Smooth muscle cell (in vitro differentiated cells): Measurements from ENCODE around the gene NYAP2. TPM values are rescaled to one million over a fixed set of nuclear protein-coding genes. Genes with fewer than 3 reads are reported as not detected.

Experiments used
- DNase-seq: peaks from one replicate; lab custom pipeline; 2025; ENCODE audit not compliant: unreplicated experiment; lab: John Stamatoyannopoulos, UW
- H2AFZ ChIP-seq: fragments of 200-600 bp; sonication (generic); 2 replicates; pipeline ENCODE4 v1.6.0; 2016; ENCODE audit warnings: antibody characterized with exemption, low read depth, mild to moderate bottlenecking
- H3F3A ChIP-seq: fragments of 200-600 bp; sonication (generic); 2 replicates; pipeline ENCODE4 v1.6.0; 2017; ENCODE audit warnings: antibody characterized with exemption, low read depth
- H3K27ac ChIP-seq: fragments of 200-600 bp; sonication (generic); 2 replicates; pipeline ENCODE4 v1.5.1; 2016; ENCODE audit warnings: low read depth, mild to moderate bottlenecking
- H3K27me3 ChIP-seq: fragments of 200-600 bp; sonication (generic); 2 replicates; pipeline ENCODE4 v1.6.1; 2016; ENCODE audit warnings: low read depth, mild to moderate bottlenecking
- H3K36me3 ChIP-seq: fragments of 200-600 bp; sonication (generic); 2 replicates; pipeline ENCODE4 v1.5.1; 2016; ENCODE audit warnings: low read depth
- H3K4me1 ChIP-seq: fragments of 200-600 bp; sonication (generic); 2 replicates; pipeline ENCODE4 v1.5.1; 2016; ENCODE audit warnings: low read depth
- H3K4me2 ChIP-seq: fragments of 200-600 bp; sonication (generic); 2 replicates; pipeline ENCODE4 v1.6.0; 2016; ENCODE audit warnings: mild to moderate bottlenecking
- H3K4me3 ChIP-seq: fragments of 200-600 bp; sonication (generic); 2 replicates; pipeline ENCODE4 v1.5.1; 2016; ENCODE audit warnings: mild to moderate bottlenecking
- H3K79me2 ChIP-seq: fragments of 200-600 bp; sonication (generic); 2 replicates; pipeline ENCODE4 v1.6.0; 2016; ENCODE audit warnings: low read depth, mild to moderate bottlenecking
- H3K9ac ChIP-seq: fragments of 200-600 bp; sonication (generic); 2 replicates; pipeline ENCODE4 v1.6.0; 2016; ENCODE audit warnings: low read depth
- H3K9me3 ChIP-seq: fragments of 200-600 bp; sonication (generic); replicated peaks from 2 replicates; pipeline ENCODE4 v1.5.1; 2016; ENCODE audit warnings: low read depth
- H4K20me1 ChIP-seq: fragments of 200-600 bp; sonication (generic); 2 replicates; pipeline ENCODE4 v1.6.0; 2016; ENCODE audit warnings: low read depth
- CTCF ChIP-seq: fragments of 200-600 bp; sonication (generic); IDR thresholded peaks from 2 replicates; pipeline ENCODE4 v1.5.1; 2017; ENCODE audit warnings: borderline replicate concordance, mild to moderate bottlenecking, antibody characterized with exemption; ENCODE audit not compliant: insufficient read depth, poor library complexity, severe bottlenecking
- WGBS: methylation state at CpG from one replicate; pipeline ENCODE4 v1.1.7; 2016; ENCODE audit warnings: low lambda C conversion rate; 5-methylcytosine and 5-hydroxymethylcytosine counted together
- polyA plus RNA-seq: library from polyadenylated mRNA; unstranded; fragments of >200 nt; fragmentation: Nextera tagmentation; extraction: Ambion mirVana; gene quantifications from 2 replicates; pipeline ENCODE4 v1.2.1, GENCODE V29; 2016
- total RNA-seq: library from RNA; depleted of rRNA; stranded (reverse); fragments of >200 nt; gene quantifications from 2 replicates; pipeline ENCODE4 v1.2.3, GENCODE V29; 2014

NYAP2 gene
- total and polyA plus RNA-seq, 2 experiments from 2014 or later: not detected

GRCh38 chr2:225608136-225608535 lies 208.6 kb downstream of the NYAP2 start:
- H3K27ac ChIP-seq: no peak overlapping the region
- H3K79me2 ChIP-seq: no peaks in the 10 kb centered on the region
- no peaks in the 10 kb centered on the region for H4K20me1 ChIP-seq
- H3K4me3 ChIP-seq: no peak overlapping the region
- H3F3A ChIP-seq: no peaks in the 10 kb centered on the region
- no peaks in the 10 kb centered on the region for H3K36me3 ChIP-seq
- no peak overlapping the region for H2AFZ ChIP-seq
- no peaks in the 10 kb centered on the region for H3K4me1 ChIP-seq
- no peak overlapping the region for H3K9ac ChIP-seq
- WGBS: 50% methylated on average over 1 of the region's 1 CpG
- no peak overlapping the region for H3K4me2 ChIP-seq
- no peaks in the 10 kb centered on the region for H3K27me3 ChIP-seq
- no peak for DNase-seq
- TF ChIP-seq CTCF: no peak
- no peaks in the 10 kb centered on the region for H3K9me3 ChIP-seq

GRCh38 chr2:225612636-225613035 lies 213.1 kb downstream of the NYAP2 start:
- H3K9ac ChIP-seq: no peak overlapping the region
- H3K27me3 ChIP-seq: no peaks in the 10 kb centered on the region
- no peaks in the 10 kb centered on the region for H3F3A ChIP-seq
- H4K20me1 ChIP-seq: no peaks in the 10 kb centered on the region
- H3K4me2 ChIP-seq: no peak overlapping the region
- no peak overlapping the region for H3K27ac ChIP-seq
- H2AFZ ChIP-seq: no peak overlapping the region
- H3K9me3 ChIP-seq: no peaks in the 10 kb centered on the region
- no peak for TF ChIP-seq CTCF
- no peaks in the 10 kb centered on the region for H3K4me1 ChIP-seq
- H3K79me2 ChIP-seq: no peaks in the 10 kb centered on the region
- no peak for DNase-seq
- H3K36me3 ChIP-seq: no peaks in the 10 kb centered on the region
- 100% methylated on average over 1 of the region's 1 CpG for WGBS
- no peak overlapping the region for H3K4me3 ChIP-seq

GRCh38 chr2:225614915-225615314 lies 215.4 kb downstream of the NYAP2 start:
- H4K20me1 ChIP-seq: no peaks in the 10 kb centered on the region
- H3F3A ChIP-seq: no peaks in the 10 kb centered on the region
- H3K9me3 ChIP-seq: no peaks in the 10 kb centered on the region
- no peak for DNase-seq
- no peaks in the 10 kb centered on the region for H3K4me1 ChIP-seq
- H3K27ac ChIP-seq: no peak overlapping the region
- no peak overlapping the region for H3K9ac ChIP-seq
- no peaks in the 10 kb centered on the region for H3K27me3 ChIP-seq
- no peak overlapping the region for H3K4me2 ChIP-seq
- H2AFZ ChIP-seq: no peak overlapping the region
- H3K36me3 ChIP-seq: no peaks in the 10 kb centered on the region
- H3K4me3 ChIP-seq: no peak overlapping the region
- TF ChIP-seq CTCF: no peak
- 49% methylated on average over 2 of the region's 2 CpGs for WGBS
- H3K79me2 ChIP-seq: no peaks in the 10 kb centered on the region

- TF ChIP-seq CTCF: no peak
- whole genome bisulfite sequencing: 85% methylated on average over 3 of the region's 3 CpGs
- H3K9me3 ChIP-seq: no peaks in the 10 kb centered on the region
- H2AFZ ChIP-seq: no peak overlapping the region
- H3K27me3 ChIP-seq: no peaks in the 10 kb centered on the region
- no peaks in the 10 kb centered on the region for H3K4me1 ChIP-seq
- DNase-seq: no peak
- no peaks in the 10 kb centered on the region for H3K79me2 ChIP-seq
- no peak overlapping the region for H3K27ac ChIP-seq
- H3K4me3 ChIP-seq: no peak overlapping the region
- no peak overlapping the region for H3K4me2 ChIP-seq
- no peaks in the 10 kb centered on the region for H3K36me3 ChIP-seq
- H3F3A ChIP-seq: no peaks in the 10 kb centered on the region
- H3K9ac ChIP-seq: no peak overlapping the region
- H4K20me1 ChIP-seq: no peaks in the 10 kb centered on the region
These were observed 216.0 kb downstream of the NYAP2 start for GRCh38 chr2:225615514-225615913.
